Putamen (tissue), 1 donor: Measurements from ENCODE around the gene CAPN6.

Experiments
- DNase-seq: peaks from one replicate; pipeline ENCODE4 v3.0.0-alpha.2; 2016; ENCODE audit warnings: low spot score

The CAPN6 gene

DNA sequence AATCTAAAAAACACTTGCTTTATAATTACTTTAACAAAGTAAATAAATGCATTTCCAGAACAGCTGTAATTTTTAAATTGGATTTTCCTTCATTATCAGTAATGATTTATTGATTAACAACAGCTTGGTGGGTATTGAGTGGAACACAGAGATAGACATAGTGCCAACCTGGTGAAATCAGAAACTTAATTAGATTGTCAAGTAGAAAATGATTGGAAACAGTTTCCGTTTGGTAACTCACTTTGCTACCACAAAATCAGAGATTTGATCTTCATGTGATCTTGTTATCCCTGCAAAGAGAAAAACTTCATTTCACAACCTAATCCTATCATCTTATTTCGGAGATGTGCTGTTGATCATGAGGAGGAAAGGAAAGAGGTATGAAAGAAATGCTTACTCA is 70.8 kb downstream of the CAPN6 start:
- no peak for DNase-seq
